HepG2 (cell line): ENCODE measurements around the gene SRP72. TPM values are rescaled to one million over a fixed set of nuclear protein-coding genes. Genes with fewer than 3 reads are reported as not detected.

Experiments
- ARID4A ChIP-seq: sonication (generic); formaldehyde crosslinking; IDR thresholded peaks from 2 replicates; pipeline ENCODE4 v1.5.0; 2020; ENCODE audit warnings: mild to moderate bottlenecking, missing genetic modification reagents, borderline replicate concordance
- CREB3 ChIP-seq: sonication (generic); formaldehyde crosslinking; IDR thresholded peaks from 2 replicates; pipeline ENCODE4 v1.5.0; 2020; ENCODE audit warnings: missing genetic modification reagents
- HIC2 ChIP-seq: sonication (generic); formaldehyde crosslinking; IDR thresholded peaks from 2 replicates; pipeline ENCODE4 v1.9.0; 2022; ENCODE audit warnings: low read depth, missing genetic modification reagents
- HIVEP1 ChIP-seq: sonication (generic); formaldehyde crosslinking; IDR thresholded peaks from 2 replicates; pipeline ENCODE4 v1.4.0; 2020; ENCODE audit warnings: mild to moderate bottlenecking, missing genetic modification reagents
- NFYB ChIP-seq: sonication (generic); formaldehyde crosslinking; IDR thresholded peaks from 2 replicates; pipeline ENCODE4 v1.4.0; 2020; ENCODE audit warnings: missing genetic modification reagents
- POGZ ChIP-seq: sonication (generic); formaldehyde crosslinking; IDR thresholded peaks from 2 replicates; pipeline ENCODE4 v1.4.0; 2020; ENCODE audit warnings: mild to moderate bottlenecking, missing genetic modification reagents
- PRDM4 ChIP-seq: sonication (generic); formaldehyde crosslinking; IDR thresholded peaks from 2 replicates; pipeline ENCODE4 v1.9.0; 2021; ENCODE audit warnings: missing genetic modification reagents, borderline replicate concordance
- PRPF4 ChIP-seq: fragments of 200-400 bp; formaldehyde crosslinking; IDR thresholded peaks from 2 replicates; pipeline ENCODE4 v1.6.1; 2016; ENCODE audit warnings: low read length, low read depth; ENCODE audit not compliant: poor library complexity, severe bottlenecking
- SP4 ChIP-seq: sonication (generic); formaldehyde crosslinking; IDR thresholded peaks from 2 replicates; pipeline ENCODE4 v1.8.1; 2023; ENCODE audit warnings: mild to moderate bottlenecking, missing genetic modification reagents
- SRY ChIP-seq: sonication (generic); formaldehyde crosslinking; IDR thresholded peaks from 2 replicates; pipeline ENCODE4 v1.8.0; 2022; ENCODE audit warnings: mild to moderate bottlenecking, missing genetic modification reagents
- SSRP1 ChIP-seq: IDR thresholded peaks from 2 replicates; pipeline ENCODE4 v1.6.1; 2016; ENCODE audit warnings: control low read depth
- ZNF205 ChIP-seq: IDR thresholded peaks from 2 replicates; pipeline ENCODE4 v1.6.1; 2018; ENCODE audit warnings: missing biosample characterization, missing genetic modification reagents
- ZNF235 ChIP-seq: sonication (generic); formaldehyde crosslinking; IDR thresholded peaks from 2 replicates; pipeline ENCODE4 v1.8.1; 2023; ENCODE audit warnings: mild to moderate bottlenecking, missing genetic modification reagents, borderline replicate concordance
- ZNF24 ChIP-seq: fragments of 450-650 bp; IDR thresholded peaks from 2 replicates; pipeline ENCODE4 v1.6.1; 2017; ENCODE audit warnings: antibody characterized with exemption, mild to moderate bottlenecking
- ZNF274 ChIP-seq: sonication (generic); formaldehyde crosslinking; IDR thresholded peaks from 2 replicates; pipeline ENCODE4 v1.5.1; 2020; ENCODE audit warnings: mild to moderate bottlenecking, missing genetic modification reagents
- ZNF317 ChIP-seq: sonication (generic); formaldehyde crosslinking; IDR thresholded peaks from 2 replicates; pipeline ENCODE4 v1.5.0; 2020; ENCODE audit warnings: mild to moderate bottlenecking, missing genetic modification reagents
- ZNF44 ChIP-seq: sonication (generic); formaldehyde crosslinking; IDR thresholded peaks from 2 replicates; pipeline ENCODE4 v1.5.1; 2020; ENCODE audit warnings: mild to moderate bottlenecking, missing genetic modification reagents
- ZNF691 ChIP-seq: sonication (generic); formaldehyde crosslinking; IDR thresholded peaks from 2 replicates; pipeline ENCODE4 v1.4.0; 2020; ENCODE audit warnings: missing genetic modification reagents, low read depth, mild to moderate bottlenecking, borderline replicate concordance
- ZNF776 ChIP-seq: sonication (generic); formaldehyde crosslinking; IDR thresholded peaks from 2 replicates; pipeline ENCODE4 v1.4.0; 2020; ENCODE audit warnings: mild to moderate bottlenecking, missing genetic modification reagents
- polyA plus RNA-seq, 8 experiments: library from polyadenylated mRNA; depleted of rRNA in 3 of 8; stranded (reverse) in 7 of 8; unstranded in 1 of 8; fragments of >200 nt; fragmentation: Illumina TruSeq in 4 of 8; extraction: Trizol in 4 of 8; gene quantifications; 2 replicates each; pipeline versions ENCODE4 v1.2.1 to v1.2.3, GENCODE V29; 2011 to 2016; ENCODE audit warnings: low read depth in 4 of 8, missing spikeins in 1 of 8, mixed read lengths in 1 of 8; ENCODE audit not compliant: insufficient read depth in 1 of 8
- total RNA-seq, 5 experiments: library from RNA; depleted of rRNA; stranded (reverse); fragments of >200 nt; fragmentation: Illumina TruSeq; extraction: Trizol; gene quantifications; 2 replicates each; pipeline ENCODE4 v1.2.3, GENCODE V29; 2016; ENCODE audit warnings: low read depth in 1 of 5

SRP72 gene
- total and polyA plus RNA-seq, 2 of the 13 experiments (the other 11 are each of a cell fraction or from before 2014, with no cell fraction given): 64.9 to 75.6 TPM

GRCh38 chr4:56530269-56531148 is 63.1 kb downstream of the SRP72 start (continued):
- TF ChIP-seq HIC2 (CRISPR knock-in tag) (no peak), SRY (CRISPR knock-in tag) (no peak), ZNF274 (CRISPR knock-in tag) (no peak), ZNF205 (peak; percentile 47; the same call in 1 of the 2 replicates), POGZ (CRISPR knock-in tag) (0 out of 2 replicates have a peak, but pooled peaks have one; percentile 20), HIVEP1 (CRISPR knock-in tag) (no peak), SP4 (CRISPR knock-in tag) (no peak), CREB3 (no peak), ZNF776 (CRISPR knock-in tag) (no peak), ZNF691 (CRISPR knock-in tag) (no peak), ZNF235 (CRISPR knock-in tag) (no peak), PRPF4 (no peak), PRDM4 (CRISPR knock-in tag) (no peak), ARID4A (CRISPR knock-in tag) (no peak), ZNF317 (CRISPR knock-in tag) (no peak), NFYB (CRISPR knock-in tag) (no peak), ZNF24 (no peak), ZNF44 (CRISPR knock-in tag) (no peak), SSRP1 (CRISPR knock-in tag) (no peak)
